Endothelial cell of umbilical vein (primary cell): ENCODE data around the gene EPHX1. TPM values are rescaled to one million over a fixed set of nuclear protein-coding genes. Genes with fewer than 3 reads are reported as not detected.

Source experiments
- BruUV-seq: library from RNA; stranded (reverse); fragments of 400-500 nt; replicated peaks from 2 replicates; lab custom pipeline; 2021; lab: Mats Ljungman, UMichigan
- CTCF ChIA-PET: fragments of 300-600, 350-600 bp; sonication (Branson Sonifier 250); formaldehyde crosslinking; loops from one replicate; lab custom pipeline; 2021; ENCODE audit warnings: antibody characterized with exemption, inconsistent platforms; lab: Charles Lee
- POLR2A ChIA-PET: fragments of 300-600, 350-600 bp; sonication (Branson Sonifier 250); formaldehyde crosslinking; loops from one replicate; lab custom pipeline; 2021; ENCODE audit warnings: antibody characterized with exemption, inconsistent platforms; lab: Charles Lee
- DNase-seq: peaks from one replicate; pipeline ENCODE4 v3.0.0-alpha.2; 2011; ENCODE audit warnings: low read depth, low spot score
- FAIRE-seq: peaks from 2 replicates; lab custom pipeline; 2011; peaks lifted over from hg19 to GRCh38; lab: Jason Lieb, UNC
- H2AFZ ChIP-seq: 2 replicates; pipeline ENCODE4 v1.6.0; 2012; ENCODE audit warnings: low read depth, low read length, control low read depth, inconsistent platforms
- H3K27ac ChIP-seq: 2 replicates; pipeline ENCODE4 v1.5.1; 2011; ENCODE audit warnings: low read depth, mild to moderate bottlenecking, control low read depth, low read length, moderate library complexity; ENCODE audit not compliant: insufficient read depth
- H3K27me3 ChIP-seq, 2 experiments: 2 replicates each; pipeline versions ENCODE4 v1.6.0 to v1.6.1; 2011; ENCODE audit warnings: low read length in 2 of 2, mixed read lengths in 1 of 2; ENCODE audit not compliant: control insufficient read depth in 2 of 2, insufficient read depth in 2 of 2
- H3K36me3 ChIP-seq, 2 experiments: 2 replicates in 1 of 2; 3 replicates in 1 of 2; pipeline ENCODE4 v1.5.1; 2011; ENCODE audit warnings: low read length in 2 of 2, mild to moderate bottlenecking in 1 of 2, moderate library complexity in 1 of 2; ENCODE audit not compliant: control insufficient read depth in 2 of 2, insufficient read depth in 2 of 2; ENCODE audit errors: extremely low read depth in 1 of 2
- H3K4me1 ChIP-seq: 3 replicates; pipeline ENCODE4 v1.5.1; 2011; ENCODE audit warnings: mild to moderate bottlenecking, low read length; ENCODE audit not compliant: control insufficient read depth, insufficient read depth; ENCODE audit errors: extremely low read depth
- H3K4me2 ChIP-seq: 2 replicates; pipeline ENCODE4 v1.6.1; 2011; ENCODE audit warnings: low read length, control low read depth, mixed read lengths; ENCODE audit not compliant: insufficient read depth
- H3K4me3 ChIP-seq, 3 experiments: fragments of 200-600 bp in 1 of 3; sonication (generic), shearing (Covaris generic) in 1 of 3; replicated peaks in 1 of 3; 2 replicates each; pipeline ENCODE4 v1.5.1; 2011 to 2016; ENCODE audit warnings: control low read depth in 3 of 3, low read length in 3 of 3, mild to moderate bottlenecking in 2 of 3, inconsistent platforms in 1 of 3, low read depth in 1 of 3, moderate library complexity in 1 of 3; ENCODE audit not compliant: insufficient read depth in 1 of 3
- H3K79me2 ChIP-seq: 2 replicates; pipeline ENCODE4 v1.6.0; 2012; ENCODE audit warnings: low read length, inconsistent platforms; ENCODE audit not compliant: control insufficient read depth, insufficient read depth
- H3K9ac ChIP-seq: replicated peaks from 2 replicates; pipeline ENCODE3; 2011; ENCODE audit warnings: low read length, control low read depth; ENCODE audit not compliant: insufficient read depth; ENCODE audit errors: extremely low read depth
- H3K9me1 ChIP-seq: replicated peaks from 3 replicates; pipeline ENCODE4 v1.6.0; 2011; ENCODE audit warnings: mild to moderate bottlenecking, low read length; ENCODE audit not compliant: control insufficient read depth, insufficient read depth; ENCODE audit errors: extremely low read depth
- H3K9me3 ChIP-seq: replicated peaks from 2 replicates; pipeline ENCODE4 v1.5.1; 2012; ENCODE audit warnings: low read length, inconsistent platforms; ENCODE audit not compliant: control insufficient read depth, insufficient read depth
- H4K20me1 ChIP-seq: replicated peaks from 2 replicates; pipeline ENCODE3; 2011; ENCODE audit warnings: mild to moderate bottlenecking, low read length; ENCODE audit not compliant: control insufficient read depth, insufficient read depth; ENCODE audit errors: extremely low read depth
- CTCF ChIP-seq, 2 donors: IDR thresholded peaks; 1 replicate in 1 of 2; 2 replicates in 1 of 2; pipeline ENCODE4 v1.5.1; 2011; ENCODE audit warnings: low read length in 2 of 2, mild to moderate bottlenecking in 2 of 2, moderate library complexity in 2 of 2, control low read depth in 1 of 2, inconsistent platforms in 1 of 2, low read depth in 1 of 2; ENCODE audit not compliant: insufficient read depth in 1 of 2; ENCODE audit errors: extremely low read depth in 1 of 2
- EZH2 ChIP-seq: IDR thresholded peaks from 2 replicates; pipeline ENCODE4 v1.6.1; 2012; ENCODE audit warnings: borderline replicate concordance, low read depth, mild to moderate bottlenecking, moderate library complexity, low read length, inconsistent platforms; ENCODE audit not compliant: severe bottlenecking
- FOS ChIP-seq: IDR thresholded peaks from 2 replicates; pipeline ENCODE4 v1.6.1; 2011; ENCODE audit warnings: mild to moderate bottlenecking, low read length, moderate library complexity, borderline replicate concordance; ENCODE audit not compliant: insufficient read depth
- GATA2 ChIP-seq: IDR thresholded peaks from 2 replicates; pipeline ENCODE4 v1.7.0; 2011; ENCODE audit warnings: low read depth, mild to moderate bottlenecking, moderate library complexity, mixed read lengths, low read length; ENCODE audit not compliant: insufficient read length, insufficient read depth
- JUN ChIP-seq: IDR thresholded peaks from 2 replicates; pipeline ENCODE4 v1.6.1; 2011; ENCODE audit warnings: borderline replicate concordance, low read depth; ENCODE audit not compliant: insufficient read length, insufficient read depth
- MAX ChIP-seq: IDR thresholded peaks from 2 replicates; pipeline ENCODE4 v1.6.1; 2011; ENCODE audit not compliant: insufficient read depth, insufficient read length
- MYC ChIP-seq: IDR thresholded peaks from one replicate; pipeline ENCODE4 v1.6.1; 2011; ENCODE audit warnings: mild to moderate bottlenecking, low read depth, low read length
- POLR2A ChIP-seq: IDR thresholded peaks from 2 replicates; pipeline ENCODE4 v1.6.1; 2012; ENCODE audit warnings: low read depth, mild to moderate bottlenecking, control low read depth, low read length
- POLR2AphosphoS5 ChIP-seq: IDR thresholded peaks from 2 replicates; pipeline ENCODE4 v1.6.1; 2012; ENCODE audit warnings: low read depth, mild to moderate bottlenecking, control low read depth, low read length, moderate library complexity; ENCODE audit not compliant: insufficient read depth
- dilution Hi-C: fragments of 300-500 bp; cut with MboI; formaldehyde crosslinking; loops from one replicate; pipeline ENCODE4 v1.15.0; 2019; ENCODE audit warnings: low sequenced_read_pairs; ENCODE audit not compliant: extremely low pct_ligation_motif_present
- intact Hi-C: fragments of 100-400 bp; cut with micrococcal nuclease; formaldehyde crosslinking; loops from one replicate; pipeline ENCODE4 v1.10.0; 2022
- polyA plus RNA-seq, 4 experiments: library from polyadenylated mRNA; depleted of rRNA in 3 of 4; stranded (reverse) in 3 of 4; unstranded in 1 of 4; fragments of >200 nt; gene quantifications; 2 replicates each; pipeline versions ENCODE4 v1.2.1 to v1.2.3, GENCODE V29; 2011 to 2012; ENCODE audit warnings: missing spikeins in 1 of 4
- total RNA-seq: library from RNA; stranded (reverse); gene quantifications from 2 replicates; pipeline ENCODE4 v1.2.3, GENCODE V29; 2021

The EPHX1 gene
- total and polyA plus RNA-seq, 2 donors (not counting 3 experiments of a cell fraction or from before 2014, with no cell fraction given), result 23.7 to 25.2 TPM

- FAIRE-seq, result no peak
- CTCF ChIA-PET, result interaction anchor here (0.9 to 1.2 kb wide), 3 partner anchors 15 to 350 kb away, joined by 3 to 5 read pairs (median 3); partner anchors contain the start of gene EPHX1
Observed at GRCh38 chr1:225825078-225825477, 15.2 kb downstream of the EPHX1 start.

GRCh38 chr1:225825607-225826007 is 15.7 kb downstream of the EPHX1 start:
- no peak overlapping the region for H3K4me3 ChIP-seq
- DNase-seq, result no peak
- H2AFZ ChIP-seq, result no peak overlapping the region
- no peaks in the 10 kb centered on the region for H3K9me1 ChIP-seq
- H3K4me1 ChIP-seq, result no peaks in the 10 kb centered on the region
- H3K79me2 ChIP-seq, result no peaks in the 10 kb centered on the region
- intact Hi-C loops, result no loop called here
- no peak overlapping the region for H3K9ac ChIP-seq
- no peaks in the 10 kb centered on the region for H4K20me1 ChIP-seq
- H3K4me2 ChIP-seq, result no peak overlapping the region
- peaks cover 0 to 2% of the 10 kb centered on the region in 2 experiments for H3K36me3 ChIP-seq
- dilution Hi-C loops, result no loop called here
- no peak overlapping the region for H3K27ac ChIP-seq
- CTCF ChIA-PET, result interaction anchor here (0.9 to 1.2 kb wide), 3 partner anchors 16 to 351 kb away, joined by 3 to 5 read pairs (median 3); partner anchors contain the start of gene EPHX1
- H3K9me3 ChIP-seq, result no peaks in the 10 kb centered on the region
- TF ChIP-seq FOS (no peak), GATA2 (no peak), EZH2 (no peak), JUN (no peak), MYC (no peak), POLR2AphosphoS5 (no peak), CTCF (IDR thresholded peaks at IDR 0.05; ENCODE audit: extremely low read depth in 1 of 2, insufficient read depth in 1 of 2, low read depth in 1 of 2, low read length in 2 of 2) (no peak), POLR2A (no peak), MAX (no peak)
- POLR2A ChIA-PET, result no interaction called here
- FAIRE-seq, result no peak
- H3K27me3 ChIP-seq, result no peaks in the 10 kb centered on the region
- BruUV-seq, result no TSS peak

More at GRCh38 chr1:225825078-225825477, 15.2 kb downstream of the EPHX1 start:
- BruUV-seq, result no TSS peak
- Histone ChIP-seq H2AFZ (no peak overlapping the region), H3K27me3 (no peaks in the 10 kb centered on the region), H3K36me3 (peaks cover 0 to 2% of the 10 kb centered on the region in 2 experiments), H3K4me2 (no peak overlapping the region), H3K27ac (no peak overlapping the region), H3K4me3 (no peak overlapping the region), H3K9me1 (no peaks in the 10 kb centered on the region), H3K9me3 (no peaks in the 10 kb centered on the region), H4K20me1 (no peaks in the 10 kb centered on the region), H3K9ac (no peak overlapping the region), H3K4me1 (no peaks in the 10 kb centered on the region), H3K79me2 (no peaks in the 10 kb centered on the region)
- dilution Hi-C loops, result no loop called here
- POLR2A ChIA-PET, result no interaction called here
- DNase-seq, result no peak
- intact Hi-C loops, result no loop called here
- TF ChIP-seq MAX (no peak), POLR2A (no peak), FOS (no peak)
